HG03159 (cell line): ENCODE results near the gene SPSB3.

Source experiments
- ATAC-seq: cut with Tn5 transposase; IDR thresholded peaks from one replicate; pipeline ENCODE4 v1.9.1; 2021; ENCODE audit warnings: mild to moderate bottlenecking, moderate library complexity; ENCODE audit not compliant: unreplicated experiment

Gene SPSB3

GRCh38 chr16:1765826-1766225 lies 16.5 kb downstream of the SPSB3 start:
- no peak for ATAC-seq

GRCh38 chr16:1764971-1765370 lies 17.4 kb downstream of the SPSB3 start:
- ATAC-seq, result no peak

GRCh38 chr16:1763521-1764511 lies 18.6 kb downstream of the SPSB3 start:
- no peak for ATAC-seq

GRCh38 chr16:1762879-1763520 lies 19.4 kb downstream of the SPSB3 start:
- ATAC-seq, result no peak

GRCh38 chr16:1762196-1762878 lies 20.0 kb downstream of the SPSB3 start:
- no peak for ATAC-seq

- no peak for ATAC-seq
These were observed 20.6 kb downstream of the SPSB3 start for GRCh38 chr16:1761751-1762150.

GRCh38 chr16:1760911-1761310 lies 21.5 kb downstream of the SPSB3 start:
- no peak for ATAC-seq

GRCh38 chr16:1759511-1759910 lies 22.9 kb downstream of the SPSB3 start:
- ATAC-seq, result no peak

- no peak for ATAC-seq
These were observed 23.4 kb downstream of the SPSB3 start for GRCh38 chr16:1758923-1759322.

- no peak for ATAC-seq
These were observed 24.5 kb downstream of the SPSB3 start for GRCh38 chr16:1757714-1758461.

- no peak for ATAC-seq
These were observed 28.2 kb downstream of the SPSB3 start for GRCh38 chr16:1754204-1754603.

GRCh38 chr16:1752853-1753252 lies 29.5 kb downstream of the SPSB3 start:
- no peak for ATAC-seq

- ATAC-seq, result no peak
These were observed 30.4 kb downstream of the SPSB3 start for GRCh38 chr16:1751946-1752345.

- ATAC-seq, result no peak
These were observed 32.9 kb downstream of the SPSB3 start for GRCh38 chr16:1749152-1750117.

GRCh38 chr16:1747934-1748333 lies 34.4 kb downstream of the SPSB3 start:
- no peak for ATAC-seq

GRCh38 chr16:1746693-1747195 lies 35.6 kb downstream of the SPSB3 start:
- ATAC-seq, result no peak

GRCh38 chr16:1745900-1746692 lies 36.3 kb downstream of the SPSB3 start:
- no peak for ATAC-seq

GRCh38 chr16:1745181-1745899 lies 37.0 kb downstream of the SPSB3 start:
- ATAC-seq, result no peak
